Body of pancreas (tissue), 4 donors: ENCODE data around the gene CFAP97D1.

Source experiments
- POLR2A ChIP-seq, 3 donors: fragments of 450-650 bp; IDR thresholded peaks; one replicate each; pipeline ENCODE4 v1.6.1; 2016; ENCODE audit warnings: antibody characterized with exemption in 3 of 3, mild to moderate bottlenecking in 2 of 3
- TF ChIP-seq, protein P1 (sequence below), 7 experiments: fragments of 450-650 bp in 4 of 7; fragments of 200-600 bp in 3 of 7; sonication (generic) in 3 of 7; IDR thresholded peaks; one replicate each; pipeline ENCODE4 v1.5.1; 2016 to 2019; ENCODE audit warnings: antibody characterized with exemption in 7 of 7

- TF ChIP-seq, protein P1, sequence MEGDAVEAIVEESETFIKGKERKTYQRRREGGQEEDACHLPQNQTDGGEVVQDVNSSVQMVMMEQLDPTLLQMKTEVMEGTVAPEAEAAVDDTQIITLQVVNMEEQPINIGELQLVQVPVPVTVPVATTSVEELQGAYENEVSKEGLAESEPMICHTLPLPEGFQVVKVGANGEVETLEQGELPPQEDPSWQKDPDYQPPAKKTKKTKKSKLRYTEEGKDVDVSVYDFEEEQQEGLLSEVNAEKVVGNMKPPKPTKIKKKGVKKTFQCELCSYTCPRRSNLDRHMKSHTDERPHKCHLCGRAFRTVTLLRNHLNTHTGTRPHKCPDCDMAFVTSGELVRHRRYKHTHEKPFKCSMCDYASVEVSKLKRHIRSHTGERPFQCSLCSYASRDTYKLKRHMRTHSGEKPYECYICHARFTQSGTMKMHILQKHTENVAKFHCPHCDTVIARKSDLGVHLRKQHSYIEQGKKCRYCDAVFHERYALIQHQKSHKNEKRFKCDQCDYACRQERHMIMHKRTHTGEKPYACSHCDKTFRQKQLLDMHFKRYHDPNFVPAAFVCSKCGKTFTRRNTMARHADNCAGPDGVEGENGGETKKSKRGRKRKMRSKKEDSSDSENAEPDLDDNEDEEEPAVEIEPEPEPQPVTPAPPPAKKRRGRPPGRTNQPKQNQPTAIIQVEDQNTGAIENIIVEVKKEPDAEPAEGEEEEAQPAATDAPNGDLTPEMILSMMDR (IDR thresholded peaks at IDR 0.05) = no peak
- TF ChIP-seq POLR2A (IDR thresholded peaks at IDR 0.05) = no peak
Observed at GRCh38 chr17:43799047-43799446, 18.8 kb downstream of the CFAP97D1 start.
